Measurements from ENCODE around the gene CRIP3. TPM values are rescaled to one million over a fixed set of nuclear protein-coding genes. Genes with fewer than 3 reads are reported as not detected.

Gene CRIP3
- total RNA-seq, 1 donor from 2014 or later = not detected

- H2AFZ ChIP-seq (ENCODE audit: low read depth, low read length) = no peak overlapping the region
- no peaks in the 10 kb centered on the region for H4K20me1 ChIP-seq (ENCODE audit: insufficient read depth, low read length)
- H3K27ac ChIP-seq (ENCODE audit: low read depth, low read length) = no peak overlapping the region
- H3K9me3 Mint-ChIP-seq (ENCODE audit: unreplicated experiment) = no peaks in the 10 kb centered on the region
- no peak overlapping the region for H3K4me3 Mint-ChIP-seq (ENCODE audit: unreplicated experiment)
- H3K4me2 ChIP-seq (ENCODE audit: low read length) = peak overlapping the region; percentile 75
- no peaks in the 10 kb centered on the region for H3K79me2 ChIP-seq (ENCODE audit: insufficient read depth, low read length)
- H3K9ac ChIP-seq (ENCODE audit: low read length) = no peak overlapping the region
- TF ChIP-seq EZH2 (IDR thresholded peaks at IDR 0.05; ENCODE audit: insufficient read depth, low read length) (peak; percentile 79), CTCF (IDR thresholded peaks at IDR 0.05; ENCODE audit: insufficient read depth, low read depth, low read length) (no peak)
- H3K4me1 Mint-ChIP-seq (ENCODE audit: low read depth, unreplicated experiment) = peaks cover 15% of the 10 kb centered on the region
- no peaks in the 10 kb centered on the region for H3K9me3 ChIP-seq (ENCODE audit: insufficient read depth, low read depth, low read length)
- H3K4me3 ChIP-seq (ENCODE audit: insufficient read depth, low read depth, low read length) = peak overlapping the region; percentile 33
- FAIRE-seq = no peak
- H3K27ac Mint-ChIP-seq (ENCODE audit: unreplicated experiment) = no peak overlapping the region
- peaks cover 1% of the 10 kb centered on the region for H3K36me3 Mint-ChIP-seq (ENCODE audit: low read depth, unreplicated experiment)
- H3K36me3 ChIP-seq (ENCODE audit: insufficient read depth, low read length) = no peaks in the 10 kb centered on the region
- H3K4me1 ChIP-seq (ENCODE audit: insufficient read depth, low read length) = peaks cover 5% of the 10 kb centered on the region
- DNase-seq (ENCODE audit: low read depth) = no peak
- H3K27me3 ChIP-seq (ENCODE audit: insufficient read depth, low read length) = peaks cover 12% of the 10 kb centered on the region
- peaks cover 46% of the 10 kb centered on the region for H3K27me3 Mint-ChIP-seq (ENCODE audit: low read depth, unreplicated experiment)
Measured at GRCh38 chr6:43274916-43275597, 33.6 kb downstream of the CRIP3 start.

- Histone ChIP-seq H3K79me2 (ENCODE audit: insufficient read depth, low read length) (no peaks in the 10 kb centered on the region), H3K4me3 (ENCODE audit: insufficient read depth, low read depth, low read length) (no peak overlapping the region), H2AFZ (ENCODE audit: low read depth, low read length) (no peak overlapping the region), H3K36me3 (ENCODE audit: insufficient read depth, low read length) (no peaks in the 10 kb centered on the region), H3K27me3 (ENCODE audit: insufficient read depth, low read length) (peaks cover 12% of the 10 kb centered on the region), H4K20me1 (ENCODE audit: insufficient read depth, low read length) (no peaks in the 10 kb centered on the region), H3K9me3 (ENCODE audit: insufficient read depth, low read depth, low read length) (no peaks in the 10 kb centered on the region), H3K4me1 (ENCODE audit: insufficient read depth, low read length) (peaks cover 5% of the 10 kb centered on the region), H3K9ac (ENCODE audit: low read length) (no peak overlapping the region), H3K4me2 (ENCODE audit: low read length) (peak overlapping the region; percentile 75), H3K27ac (ENCODE audit: low read depth, low read length) (no peak overlapping the region)
- TF ChIP-seq CTCF (IDR thresholded peaks at IDR 0.05; ENCODE audit: insufficient read depth, low read depth, low read length) (no peak), EZH2 (IDR thresholded peaks at IDR 0.05; ENCODE audit: insufficient read depth, low read length) (no peak)
- Mint-ChIP-seq H3K27ac (ENCODE audit: unreplicated experiment) (no peak overlapping the region), H3K27me3 (ENCODE audit: low read depth, unreplicated experiment) (peaks cover 47% of the 10 kb centered on the region), H3K4me1 (ENCODE audit: low read depth, unreplicated experiment) (peaks cover 15% of the 10 kb centered on the region), H3K4me3 (ENCODE audit: unreplicated experiment) (no peak overlapping the region), H3K36me3 (ENCODE audit: low read depth, unreplicated experiment) (peaks cover 1% of the 10 kb centered on the region), H3K9me3 (ENCODE audit: unreplicated experiment) (no peaks in the 10 kb centered on the region)
- FAIRE-seq = no peak
- no peak for DNase-seq (ENCODE audit: low read depth)
Measured at GRCh38 chr6:43274127-43274915, 34.3 kb downstream of the CRIP3 start.

Data from astrocyte (in vitro differentiated cells and primary cell).